ENCODE results near the gene TRAPPC4. TPM values are rescaled to one million over a fixed set of nuclear protein-coding genes. Genes with fewer than 3 reads are reported as not detected.
"Not testable (repeated sequence)": the region's sequence is repeated elsewhere in the genome, so short reads cannot be mapped to it uniquely, and the experiment has no call there.

TRAPPC4 gene
- total RNA-seq, 1 donor from 2014 or later, result 42.4 TPM

DNA sequence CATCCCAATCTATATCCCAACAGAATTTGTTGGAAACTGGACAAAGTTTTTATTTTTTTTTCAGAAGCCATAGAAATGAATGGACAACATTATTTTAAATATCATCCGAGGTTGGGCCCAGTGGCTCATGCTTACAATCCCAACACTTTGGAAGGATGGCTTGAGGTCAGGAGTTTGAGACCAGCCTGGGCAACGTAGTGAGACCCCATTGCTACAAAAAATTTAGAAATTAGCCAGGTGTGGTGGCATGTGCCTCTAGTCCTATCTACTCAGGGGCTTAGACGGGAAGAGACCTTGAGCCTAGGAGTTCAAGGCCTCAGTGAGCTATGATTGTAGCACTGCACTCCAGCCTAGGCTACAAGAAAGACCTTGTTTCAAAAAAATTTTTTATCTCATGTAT is 16.2 kb downstream of the TRAPPC4 start:
- ATAC-seq, result no peak

DNA sequence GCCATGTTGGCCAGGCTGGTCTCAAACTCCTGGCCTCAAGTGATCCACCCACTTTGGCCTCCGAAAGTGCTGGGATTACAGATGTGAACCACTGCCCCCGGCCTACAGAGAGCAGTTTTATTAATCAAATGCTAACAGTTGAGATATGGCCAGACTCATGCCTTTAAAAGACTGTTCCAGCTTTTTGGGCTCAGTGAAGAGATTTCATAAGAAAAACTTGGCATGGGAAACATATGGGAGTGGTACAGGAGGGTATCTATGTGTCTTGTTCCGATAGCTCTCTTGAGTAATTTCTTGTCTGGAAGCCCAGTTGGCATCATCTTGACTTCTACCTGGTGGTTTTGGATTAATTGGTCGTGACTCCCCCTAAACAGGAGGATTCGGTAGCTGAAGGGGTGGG is 20.3 kb downstream of the TRAPPC4 start:
- no peak for ATAC-seq

GRCh38 chr11:119039471-119039870 is 20.9 kb downstream of the TRAPPC4 start:
- ATAC-seq, result not testable (repeated sequence)

- no peak for ATAC-seq
Measured at GRCh38 chr11:119041821-119042514, 23.4 kb downstream of the TRAPPC4 start.

DNA sequence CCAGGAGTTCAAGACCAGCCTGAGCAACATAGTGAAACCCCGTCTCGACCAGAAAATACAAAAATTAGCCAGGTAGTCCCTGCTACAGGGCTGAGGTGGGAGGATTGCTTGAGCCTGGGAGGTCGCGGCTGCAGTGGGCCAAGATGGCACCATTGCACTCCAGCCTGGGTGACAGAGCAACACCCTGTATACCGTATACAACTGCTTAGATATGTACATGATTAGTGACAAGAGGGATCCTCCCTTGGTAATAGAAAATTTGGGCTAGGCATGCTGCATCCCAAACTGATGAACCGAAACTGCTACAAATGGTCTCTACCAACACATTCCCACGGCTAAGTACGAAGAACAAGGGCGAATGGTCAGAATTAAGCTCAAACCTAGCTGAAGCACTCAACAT is 24.4 kb downstream of the TRAPPC4 start:
- no peak for ATAC-seq

- no peak for ATAC-seq
Measured at GRCh38 chr11:119044708-119045107, 26.1 kb downstream of the TRAPPC4 start.

DNA sequence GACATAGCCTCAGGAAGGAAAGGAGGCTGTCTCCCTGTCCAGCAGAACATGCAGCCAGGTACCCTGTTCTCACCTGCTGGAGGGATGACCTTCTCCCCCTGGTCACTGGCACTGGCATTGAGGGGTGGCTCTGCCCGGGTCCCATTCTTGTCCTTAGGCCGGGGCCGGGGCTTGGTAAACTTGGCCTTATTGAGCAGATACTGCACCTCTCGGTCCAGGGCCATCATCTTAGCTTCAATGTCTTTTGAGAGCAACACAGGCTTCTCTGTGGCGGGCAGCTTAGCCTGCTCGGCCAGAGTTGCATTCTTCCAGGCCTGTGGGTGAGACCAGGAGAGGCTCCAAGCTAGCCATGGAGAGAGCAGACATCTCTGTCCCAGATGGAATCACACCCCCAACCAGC is 27.9 kb downstream of the TRAPPC4 start:
- ATAC-seq, result no peak

DNA sequence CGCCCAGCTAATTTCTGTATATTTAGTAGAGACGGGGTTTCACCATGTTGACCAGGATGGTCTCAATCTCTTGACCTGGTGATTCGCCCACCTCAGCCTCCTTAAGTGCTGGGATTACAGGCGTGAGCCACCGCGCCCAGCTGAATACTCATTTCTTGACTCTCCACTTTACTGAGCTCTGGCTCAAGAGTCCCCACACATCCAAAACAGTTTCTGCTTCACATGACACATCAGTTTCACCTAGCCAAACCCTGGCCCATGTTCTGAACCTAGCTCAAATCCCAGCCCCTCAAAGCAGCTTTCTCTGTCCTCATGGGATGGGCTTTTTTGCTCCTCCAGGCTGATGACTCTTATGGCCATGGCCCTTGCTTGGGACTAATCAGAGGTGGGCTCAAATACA is 28.6 kb downstream of the TRAPPC4 start:
- ATAC-seq, result no peak

- ATAC-seq, result no peak
Measured at GRCh38 chr11:119048644-119049043, 30.1 kb downstream of the TRAPPC4 start.

GRCh38 chr11:119049081-119049480 is 30.5 kb downstream of the TRAPPC4 start:
- no peak for ATAC-seq

DNA sequence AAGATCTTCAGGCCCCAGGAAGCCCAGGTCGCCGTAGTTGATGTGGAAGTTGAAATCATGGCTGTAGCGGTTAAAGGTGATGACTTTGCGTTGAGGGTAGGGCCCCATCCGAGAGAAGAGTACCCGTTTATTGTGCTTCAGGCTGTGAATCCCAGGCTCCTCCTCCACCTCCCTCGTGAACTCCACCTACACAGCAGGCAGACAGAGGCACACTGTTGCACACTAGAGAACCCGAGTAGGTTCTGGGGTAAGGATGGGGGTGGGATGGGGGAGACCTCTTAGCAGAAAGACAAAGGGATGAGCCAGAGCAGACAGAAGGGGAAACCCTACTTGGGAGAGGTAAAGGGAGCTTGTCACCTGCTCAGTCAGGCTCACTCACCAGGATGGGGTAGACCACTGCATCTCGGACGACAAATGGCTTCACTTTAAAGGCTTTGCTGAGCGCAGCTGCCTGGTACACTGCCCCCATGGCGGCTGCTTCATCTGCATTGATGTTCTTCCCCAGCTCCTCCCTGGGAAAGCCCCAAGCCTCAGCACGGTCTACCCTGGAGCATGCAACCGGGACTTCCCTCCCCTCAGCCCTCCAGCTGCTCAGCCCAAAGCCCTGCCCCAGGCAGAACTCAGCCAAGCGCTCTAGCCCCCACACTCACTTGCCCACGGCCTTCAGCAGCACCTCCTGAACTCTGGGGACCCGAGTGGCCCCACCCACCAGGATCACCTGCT is 33.0 kb downstream of the TRAPPC4 start:
- ATAC-seq, result no peak

GRCh38 chr11:119052163-119052814 is 33.7 kb downstream of the TRAPPC4 start:
- no peak for ATAC-seq

DNA sequence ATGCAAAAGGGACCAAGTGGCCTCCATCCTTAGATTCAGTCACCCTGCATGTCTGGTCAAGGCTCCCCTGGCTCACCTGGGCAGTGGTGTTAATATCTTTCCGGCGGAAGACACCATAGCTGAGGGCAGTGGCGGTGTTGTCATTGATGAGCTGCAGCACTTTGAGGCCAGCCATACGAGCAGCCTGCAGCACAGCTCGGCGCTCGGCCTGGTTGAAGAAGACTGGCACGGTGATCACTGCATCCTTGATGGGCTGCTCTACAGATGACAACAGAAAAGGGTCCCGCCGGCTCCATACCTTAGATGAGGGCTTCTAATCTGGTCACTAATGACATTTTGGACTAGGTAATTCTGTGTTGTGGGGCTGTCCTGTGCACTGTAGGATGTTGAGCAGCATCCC is 35.9 kb downstream of the TRAPPC4 start:
- no peak for ATAC-seq

- ATAC-seq, result no peak
Measured at GRCh38 chr11:119055901-119056300, 37.3 kb downstream of the TRAPPC4 start.

- peak; percentile 73 for ATAC-seq
Measured at GRCh38 chr11:119056421-119056999, 37.9 kb downstream of the TRAPPC4 start.

DNA sequence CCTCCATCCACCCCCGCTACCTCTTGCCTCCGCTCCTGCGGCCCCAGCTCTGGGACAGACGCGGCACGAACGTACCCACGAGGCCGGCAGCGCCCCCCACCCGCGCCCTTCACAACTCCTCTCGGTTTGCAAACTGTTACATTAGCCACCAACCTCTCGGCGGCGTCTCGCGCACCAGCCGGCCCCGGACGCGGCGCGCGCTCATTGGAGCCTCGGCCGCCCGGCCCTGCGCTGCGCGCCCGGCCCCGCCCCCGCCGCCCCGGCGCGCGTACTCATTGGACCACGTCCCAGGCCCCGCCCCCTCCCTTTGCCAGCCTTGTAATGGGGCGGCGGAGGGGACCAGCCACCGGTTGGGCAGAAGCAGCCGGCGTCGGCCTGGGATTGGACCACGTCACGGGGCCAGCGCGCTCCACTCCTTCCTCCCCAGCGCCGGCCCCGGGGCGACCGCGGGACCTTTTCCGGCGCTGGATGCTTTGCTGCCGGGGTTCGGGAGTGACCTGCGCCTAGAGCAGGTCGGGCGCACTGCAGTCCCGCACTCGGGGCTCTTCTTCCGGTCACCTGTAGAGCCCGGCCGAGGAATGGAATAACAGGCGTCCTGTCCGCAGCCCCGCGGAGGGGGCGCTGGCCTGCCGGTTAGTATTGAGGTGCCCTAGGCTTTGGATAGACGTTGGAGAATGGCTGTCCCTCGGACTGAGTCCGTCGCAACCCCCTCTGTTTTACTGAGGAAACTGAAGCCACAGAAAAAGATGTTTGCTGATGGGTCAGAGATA is 38.6 kb downstream of the TRAPPC4 start, which contains the start of gene HYOU1:
HYOU1 (minus strand) TSS at position 206 of the 770 bp plus-strand sequence. CDS start 1,045 bp downstream, outside the sequence.
- ATAC-seq, result peak; percentile 99

GRCh38 chr11:119059128-119059527 is 40.6 kb downstream of the TRAPPC4 start:
- ATAC-seq, result not testable (repeated sequence)

GRCh38 chr11:119061256-119061655 is 42.7 kb downstream of the TRAPPC4 start:
- ATAC-seq, result no peak

DNA sequence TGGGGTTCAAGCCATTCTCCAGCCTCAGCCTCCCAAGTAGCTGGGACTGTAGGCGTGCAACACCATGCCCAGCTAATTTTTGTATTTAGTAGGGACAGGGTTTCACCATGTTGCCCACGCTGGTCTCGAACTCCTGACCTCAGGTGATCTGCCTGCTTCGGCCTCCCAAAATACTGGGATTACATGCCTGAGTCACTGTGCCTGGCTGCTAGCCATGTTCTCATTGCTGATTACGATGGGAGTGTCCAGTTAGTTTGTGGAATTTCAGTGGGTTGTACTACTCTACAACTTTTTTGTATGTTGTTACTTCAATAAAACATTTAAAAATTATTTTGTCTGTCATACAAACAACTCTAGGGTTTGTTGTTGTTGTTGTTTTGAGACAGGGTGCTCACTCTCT is 44.2 kb downstream of the TRAPPC4 start:
- ATAC-seq, result no peak

- ATAC-seq, result no peak
Measured at GRCh38 chr11:119065369-119065768, 46.8 kb downstream of the TRAPPC4 start.

- ATAC-seq, result peak; percentile 99
Measured at GRCh38 chr11:119067371-119068222, 49.0 kb downstream of the TRAPPC4 start, which contains the start of gene VPS11. VPS11 (plus strand) TSS chr11:119067818; CDS start chr11:119067824, 6 bp downstream.

Measured in esophagus mucosa (tissue), 1 donor.